HepG2 (cell line): Measurements from ENCODE around the gene ZNF618. TPM values are rescaled to one million over a fixed set of nuclear protein-coding genes. Genes with fewer than 3 reads are reported as not detected.

Experiments
- CEBPB ChIP-seq: IDR thresholded peaks from 2 replicates; pipeline ENCODE4 v1.6.1; 2011; ENCODE audit warnings: low read depth, low read length, improper control_type of control experiment, borderline replicate concordance
- DR1 ChIP-seq: sonication (generic); formaldehyde crosslinking; IDR thresholded peaks from 2 replicates; pipeline ENCODE4 v1.8.0; 2021; ENCODE audit warnings: mild to moderate bottlenecking, missing genetic modification reagents, inconsistent platforms
- IRF1 ChIP-seq: sonication (generic); formaldehyde crosslinking; IDR thresholded peaks from 2 replicates; pipeline ENCODE4 v1.4.0; 2020; ENCODE audit warnings: low read depth, mild to moderate bottlenecking, missing genetic modification reagents
- ISX ChIP-seq: sonication (generic); formaldehyde crosslinking; conservative IDR thresholded peaks from 2 replicates; pipeline ENCODE4 v1.5.0; 2020; ENCODE audit warnings: missing genetic modification reagents
- MED1 ChIP-seq: sonication (generic); formaldehyde crosslinking; IDR thresholded peaks from 2 replicates; pipeline ENCODE4 v1.4.0; 2020; ENCODE audit warnings: missing genetic modification reagents
- MIXL1 ChIP-seq: IDR thresholded peaks from 2 replicates; pipeline ENCODE4 v1.6.1; 2016
- MXI1 ChIP-seq: IDR thresholded peaks from 3 replicates; pipeline ENCODE4 v1.6.1; 2012; ENCODE audit warnings: low read depth, low read length, inconsistent platforms, borderline replicate concordance
- SOX6 ChIP-seq, 2 experiments: fragments of 450-650 bp in 1 of 2; sonication (generic) in 1 of 2; formaldehyde crosslinking in 1 of 2; IDR thresholded peaks; 2 replicates each; pipeline versions ENCODE4 v1.4.0 to v1.6.1; 2017 to 2020; ENCODE audit warnings: antibody characterized with exemption in 1 of 2, mild to moderate bottlenecking in 1 of 2, missing genetic modification reagents in 1 of 2
- U2AF2 ChIP-seq: fragments of 200-400 bp; formaldehyde crosslinking; IDR thresholded peaks from 2 replicates; pipeline ENCODE4 v1.6.1; 2017; ENCODE audit warnings: low read depth, mild to moderate bottlenecking, low read length
- ZBTB3 ChIP-seq: sonication (generic); formaldehyde crosslinking; IDR thresholded peaks from 2 replicates; pipeline ENCODE4 v1.4.0; 2020; ENCODE audit warnings: low read depth, mild to moderate bottlenecking, moderate library complexity, missing genetic modification reagents, borderline replicate concordance
- ZNF124 ChIP-seq: sonication (generic); formaldehyde crosslinking; IDR thresholded peaks from 2 replicates; pipeline ENCODE4 v1.4.0; 2020; ENCODE audit warnings: missing genetic modification reagents
- ZNF605 ChIP-seq: sonication (generic); formaldehyde crosslinking; IDR thresholded peaks from 2 replicates; pipeline ENCODE4 v1.8.0; 2022; ENCODE audit warnings: mild to moderate bottlenecking, missing genetic modification reagents
- polyA plus RNA-seq, 8 experiments: library from polyadenylated mRNA; depleted of rRNA in 3 of 8; stranded (reverse) in 7 of 8; unstranded in 1 of 8; fragments of >200 nt; fragmentation: Illumina TruSeq in 4 of 8; extraction: Trizol in 4 of 8; gene quantifications; 2 replicates each; pipeline versions ENCODE4 v1.2.1 to v1.2.3, GENCODE V29; 2011 to 2016; ENCODE audit warnings: low read depth in 4 of 8, missing spikeins in 1 of 8, mixed read lengths in 1 of 8; ENCODE audit not compliant: insufficient read depth in 1 of 8
- total RNA-seq, 5 experiments: library from RNA; depleted of rRNA; stranded (reverse); fragments of >200 nt; fragmentation: Illumina TruSeq; extraction: Trizol; gene quantifications; 2 replicates each; pipeline ENCODE4 v1.2.3, GENCODE V29; 2016; ENCODE audit warnings: low read depth in 1 of 5
- TF ChIP-seq, protein P1 (sequence below): IDR thresholded peaks from 2 replicates; pipeline ENCODE4 v1.6.1; 2012; ENCODE audit warnings: low read depth, low read length, improper control_type of control experiment
- TF ChIP-seq, protein P2 (sequence below): sonication (generic); formaldehyde crosslinking; IDR thresholded peaks from 2 replicates; pipeline ENCODE4 v1.4.0; 2020; ENCODE audit warnings: missing genetic modification reagents
- TF ChIP-seq, protein P3 (sequence below): sonication (generic); formaldehyde crosslinking; conservative IDR thresholded peaks from 2 replicates; pipeline ENCODE4 v1.4.0; 2020; ENCODE audit warnings: mild to moderate bottlenecking, missing genetic modification reagents, moderate library complexity

Gene ZNF618
- total and polyA plus RNA-seq, 2 of the 13 experiments (the other 11 are each of a cell fraction or from before 2014, with no cell fraction given): 0.07 TPM

- TF ChIP-seq SOX6 (IDR thresholded peaks at IDR 0.05): no peak
- TF ChIP-seq SOX6 (CRISPR knock-in tag; IDR thresholded peaks at IDR 0.05): peak; percentile 57
- peak; percentile 69 for TF ChIP-seq MED1
- TF ChIP-seq CEBPB: no peak
- TF ChIP-seq, protein P1, sequence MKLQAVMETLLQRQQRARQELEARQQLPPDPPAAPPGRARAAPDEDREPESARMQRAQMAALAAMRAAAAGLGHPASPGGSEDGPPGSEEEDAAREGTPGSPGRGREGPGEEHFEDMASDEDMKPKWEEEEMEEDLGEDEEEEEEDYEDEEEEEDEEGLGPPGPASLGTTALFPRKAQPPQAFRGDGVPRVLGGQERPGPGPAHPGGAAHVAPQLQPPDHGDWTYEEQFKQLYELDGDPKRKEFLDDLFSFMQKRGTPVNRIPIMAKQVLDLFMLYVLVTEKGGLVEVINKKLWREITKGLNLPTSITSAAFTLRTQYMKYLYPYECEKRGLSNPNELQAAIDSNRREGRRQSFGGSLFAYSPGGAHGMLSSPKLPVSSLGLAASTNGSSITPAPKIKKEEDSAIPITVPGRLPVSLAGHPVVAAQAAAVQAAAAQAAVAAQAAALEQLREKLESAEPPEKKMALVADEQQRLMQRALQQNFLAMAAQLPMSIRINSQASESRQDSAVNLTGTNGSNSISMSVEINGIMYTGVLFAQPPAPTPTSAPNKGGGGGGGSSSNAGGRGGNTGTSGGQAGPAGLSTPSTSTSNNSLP: no peak
- TF ChIP-seq, protein P2, sequence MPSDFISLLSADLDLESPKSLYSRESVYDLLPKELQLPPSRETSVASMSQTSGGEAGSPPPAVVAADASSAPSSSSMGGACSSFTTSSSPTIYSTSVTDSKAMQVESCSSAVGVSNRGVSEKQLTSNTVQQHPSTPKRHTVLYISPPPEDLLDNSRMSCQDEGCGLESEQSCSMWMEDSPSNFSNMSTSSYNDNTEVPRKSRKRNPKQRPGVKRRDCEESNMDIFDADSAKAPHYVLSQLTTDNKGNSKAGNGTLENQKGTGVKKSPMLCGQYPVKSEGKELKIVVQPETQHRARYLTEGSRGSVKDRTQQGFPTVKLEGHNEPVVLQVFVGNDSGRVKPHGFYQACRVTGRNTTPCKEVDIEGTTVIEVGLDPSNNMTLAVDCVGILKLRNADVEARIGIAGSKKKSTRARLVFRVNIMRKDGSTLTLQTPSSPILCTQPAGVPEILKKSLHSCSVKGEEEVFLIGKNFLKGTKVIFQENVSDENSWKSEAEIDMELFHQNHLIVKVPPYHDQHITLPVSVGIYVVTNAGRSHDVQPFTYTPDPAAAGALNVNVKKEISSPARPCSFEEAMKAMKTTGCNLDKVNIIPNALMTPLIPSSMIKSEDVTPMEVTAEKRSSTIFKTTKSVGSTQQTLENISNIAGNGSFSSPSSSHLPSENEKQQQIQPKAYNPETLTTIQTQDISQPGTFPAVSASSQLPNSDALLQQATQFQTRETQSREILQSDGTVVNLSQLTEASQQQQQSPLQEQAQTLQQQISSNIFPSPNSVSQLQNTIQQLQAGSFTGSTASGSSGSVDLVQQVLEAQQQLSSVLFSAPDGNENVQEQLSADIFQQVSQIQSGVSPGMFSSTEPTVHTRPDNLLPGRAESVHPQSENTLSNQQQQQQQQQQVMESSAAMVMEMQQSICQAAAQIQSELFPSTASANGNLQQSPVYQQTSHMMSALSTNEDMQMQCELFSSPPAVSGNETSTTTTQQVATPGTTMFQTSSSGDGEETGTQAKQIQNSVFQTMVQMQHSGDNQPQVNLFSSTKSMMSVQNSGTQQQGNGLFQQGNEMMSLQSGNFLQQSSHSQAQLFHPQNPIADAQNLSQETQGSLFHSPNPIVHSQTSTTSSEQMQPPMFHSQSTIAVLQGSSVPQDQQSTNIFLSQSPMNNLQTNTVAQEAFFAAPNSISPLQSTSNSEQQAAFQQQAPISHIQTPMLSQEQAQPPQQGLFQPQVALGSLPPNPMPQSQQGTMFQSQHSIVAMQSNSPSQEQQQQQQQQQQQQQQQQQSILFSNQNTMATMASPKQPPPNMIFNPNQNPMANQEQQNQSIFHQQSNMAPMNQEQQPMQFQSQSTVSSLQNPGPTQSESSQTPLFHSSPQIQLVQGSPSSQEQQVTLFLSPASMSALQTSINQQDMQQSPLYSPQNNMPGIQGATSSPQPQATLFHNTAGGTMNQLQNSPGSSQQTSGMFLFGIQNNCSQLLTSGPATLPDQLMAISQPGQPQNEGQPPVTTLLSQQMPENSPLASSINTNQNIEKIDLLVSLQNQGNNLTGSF: no peak
- TF ChIP-seq ZNF124: peak; percentile 24; the same call in 1 of the 2 replicates
- TF ChIP-seq, protein P3, sequence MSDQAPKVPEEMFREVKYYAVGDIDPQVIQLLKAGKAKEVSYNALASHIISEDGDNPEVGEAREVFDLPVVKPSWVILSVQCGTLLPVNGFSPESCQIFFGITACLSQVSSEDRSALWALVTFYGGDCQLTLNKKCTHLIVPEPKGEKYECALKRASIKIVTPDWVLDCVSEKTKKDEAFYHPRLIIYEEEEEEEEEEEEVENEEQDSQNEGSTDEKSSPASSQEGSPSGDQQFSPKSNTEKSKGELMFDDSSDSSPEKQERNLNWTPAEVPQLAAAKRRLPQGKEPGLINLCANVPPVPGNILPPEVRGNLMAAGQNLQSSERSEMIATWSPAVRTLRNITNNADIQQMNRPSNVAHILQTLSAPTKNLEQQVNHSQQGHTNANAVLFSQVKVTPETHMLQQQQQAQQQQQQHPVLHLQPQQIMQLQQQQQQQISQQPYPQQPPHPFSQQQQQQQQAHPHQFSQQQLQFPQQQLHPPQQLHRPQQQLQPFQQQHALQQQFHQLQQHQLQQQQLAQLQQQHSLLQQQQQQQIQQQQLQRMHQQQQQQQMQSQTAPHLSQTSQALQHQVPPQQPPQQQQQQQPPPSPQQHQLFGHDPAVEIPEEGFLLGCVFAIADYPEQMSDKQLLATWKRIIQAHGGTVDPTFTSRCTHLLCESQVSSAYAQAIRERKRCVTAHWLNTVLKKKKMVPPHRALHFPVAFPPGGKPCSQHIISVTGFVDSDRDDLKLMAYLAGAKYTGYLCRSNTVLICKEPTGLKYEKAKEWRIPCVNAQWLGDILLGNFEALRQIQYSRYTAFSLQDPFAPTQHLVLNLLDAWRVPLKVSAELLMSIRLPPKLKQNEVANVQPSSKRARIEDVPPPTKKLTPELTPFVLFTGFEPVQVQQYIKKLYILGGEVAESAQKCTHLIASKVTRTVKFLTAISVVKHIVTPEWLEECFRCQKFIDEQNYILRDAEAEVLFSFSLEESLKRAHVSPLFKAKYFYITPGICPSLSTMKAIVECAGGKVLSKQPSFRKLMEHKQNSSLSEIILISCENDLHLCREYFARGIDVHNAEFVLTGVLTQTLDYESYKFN: peak; percentile 81
- TF ChIP-seq IRF1 (CRISPR knock-in tag): no peak
- no peak for TF ChIP-seq ZBTB3 (CRISPR knock-in tag)
- TF ChIP-seq ZNF605 (CRISPR knock-in tag): peak; percentile 72
- no peak for TF ChIP-seq U2AF2
- no peak for TF ChIP-seq ISX (CRISPR knock-in tag)
- no peak for TF ChIP-seq MXI1
- peak; percentile 72; the same call in 1 of the 2 replicates for TF ChIP-seq MIXL1
- no peak for TF ChIP-seq DR1
These were observed 223.0 kb downstream of the ZNF618 start, which contains the start of gene KIF12 (continued) for GRCh38 chr9:114098936-114099668.
